NB4 (cell line): ENCODE data around the gene RABL3.

Experiments used
- DNase-seq: peaks from one replicate; pipeline ENCODE4 v3.0.0; 2010; ENCODE audit warnings: low read depth
- H3K4me3 ChIP-seq: one replicate; pipeline ENCODE4 v1.5.1; 2011; ENCODE audit warnings: mild to moderate bottlenecking, low read depth, low read length, moderate library complexity
- MYC ChIP-seq: IDR thresholded peaks from 2 replicates; pipeline ENCODE4 v1.6.1; 2011; ENCODE audit warnings: low read depth, low read length
- POLR2A ChIP-seq: IDR thresholded peaks from 2 replicates; pipeline ENCODE4 v1.6.1; 2011; ENCODE audit warnings: mild to moderate bottlenecking; ENCODE audit not compliant: insufficient read length; ENCODE audit errors: extremely low read depth
- TF ChIP-seq, protein P1 (sequence below): IDR thresholded peaks from one replicate; pipeline ENCODE4 v1.5.1; 2012; ENCODE audit warnings: low read depth, low read length
- TF ChIP-seq, protein P2 (sequence below): IDR thresholded peaks from 2 replicates; pipeline ENCODE4 v1.6.1; 2011; ENCODE audit warnings: low read depth, low read length

RABL3 gene

DNA sequence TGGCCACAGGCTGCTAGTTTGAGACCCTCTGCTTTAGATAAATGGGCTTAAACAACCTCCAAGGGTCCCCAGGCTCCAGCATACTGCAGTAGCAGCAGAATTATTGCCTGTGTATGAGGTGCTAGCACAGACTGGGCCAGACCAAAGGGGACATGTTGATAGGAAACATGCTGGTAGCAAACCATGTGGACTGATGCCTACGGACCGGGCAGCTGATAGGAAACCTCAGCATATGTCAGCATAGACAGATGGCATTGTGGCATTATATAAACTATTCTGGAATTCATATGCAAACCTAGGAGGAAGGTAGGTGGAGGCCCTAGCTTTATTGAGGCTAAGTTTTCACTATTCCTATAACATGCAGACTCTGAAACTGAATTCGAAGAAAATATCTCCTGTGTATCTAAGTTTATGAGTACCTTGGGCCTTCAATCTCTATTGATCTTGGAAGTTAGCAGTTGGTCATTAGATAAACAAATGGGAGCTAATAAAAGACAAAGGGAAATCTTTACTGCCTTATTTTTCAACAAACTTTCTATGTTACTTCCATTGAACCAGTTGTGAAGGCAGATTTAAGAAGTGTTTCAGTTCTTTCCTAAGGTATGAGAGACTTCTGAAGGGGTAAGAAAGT, 58.5 kb downstream of the RABL3 start:
- no peak for TF ChIP-seq POLR2A
- TF ChIP-seq, protein P1, sequence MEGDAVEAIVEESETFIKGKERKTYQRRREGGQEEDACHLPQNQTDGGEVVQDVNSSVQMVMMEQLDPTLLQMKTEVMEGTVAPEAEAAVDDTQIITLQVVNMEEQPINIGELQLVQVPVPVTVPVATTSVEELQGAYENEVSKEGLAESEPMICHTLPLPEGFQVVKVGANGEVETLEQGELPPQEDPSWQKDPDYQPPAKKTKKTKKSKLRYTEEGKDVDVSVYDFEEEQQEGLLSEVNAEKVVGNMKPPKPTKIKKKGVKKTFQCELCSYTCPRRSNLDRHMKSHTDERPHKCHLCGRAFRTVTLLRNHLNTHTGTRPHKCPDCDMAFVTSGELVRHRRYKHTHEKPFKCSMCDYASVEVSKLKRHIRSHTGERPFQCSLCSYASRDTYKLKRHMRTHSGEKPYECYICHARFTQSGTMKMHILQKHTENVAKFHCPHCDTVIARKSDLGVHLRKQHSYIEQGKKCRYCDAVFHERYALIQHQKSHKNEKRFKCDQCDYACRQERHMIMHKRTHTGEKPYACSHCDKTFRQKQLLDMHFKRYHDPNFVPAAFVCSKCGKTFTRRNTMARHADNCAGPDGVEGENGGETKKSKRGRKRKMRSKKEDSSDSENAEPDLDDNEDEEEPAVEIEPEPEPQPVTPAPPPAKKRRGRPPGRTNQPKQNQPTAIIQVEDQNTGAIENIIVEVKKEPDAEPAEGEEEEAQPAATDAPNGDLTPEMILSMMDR: no peak
- TF ChIP-seq, protein P2, sequence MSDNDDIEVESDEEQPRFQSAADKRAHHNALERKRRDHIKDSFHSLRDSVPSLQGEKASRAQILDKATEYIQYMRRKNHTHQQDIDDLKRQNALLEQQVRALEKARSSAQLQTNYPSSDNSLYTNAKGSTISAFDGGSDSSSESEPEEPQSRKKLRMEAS: no peak
- no peak for TF ChIP-seq MYC
- H3K4me3 ChIP-seq: no peak overlapping the region
- DNase-seq: no peak

DNA sequence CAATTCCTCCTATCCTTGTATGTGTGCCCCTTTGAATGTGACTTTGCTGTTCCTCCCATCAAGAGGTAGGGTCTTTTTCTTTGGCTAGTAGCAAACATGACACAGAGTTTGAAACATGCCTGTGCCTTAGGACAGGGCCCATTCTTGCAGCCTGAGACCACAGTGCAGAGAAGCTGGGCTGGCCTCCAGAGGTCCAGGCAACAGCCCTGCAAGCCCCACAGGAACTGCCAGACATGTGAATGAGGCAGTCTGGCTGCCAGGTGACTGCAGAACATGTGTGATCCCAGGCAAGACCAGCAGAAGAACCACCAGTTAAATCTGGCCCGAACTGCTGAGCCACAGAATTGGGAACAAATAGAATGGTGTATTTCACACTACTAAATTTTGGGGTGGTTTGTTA, 59.1 kb downstream of the RABL3 start:
- no peak overlapping the region for H3K4me3 ChIP-seq
- DNase-seq: no peak
- no peak for TF ChIP-seq POLR2A
- TF ChIP-seq, protein P1: no peak
- TF ChIP-seq MYC: no peak
- TF ChIP-seq, protein P2: no peak

DNA sequence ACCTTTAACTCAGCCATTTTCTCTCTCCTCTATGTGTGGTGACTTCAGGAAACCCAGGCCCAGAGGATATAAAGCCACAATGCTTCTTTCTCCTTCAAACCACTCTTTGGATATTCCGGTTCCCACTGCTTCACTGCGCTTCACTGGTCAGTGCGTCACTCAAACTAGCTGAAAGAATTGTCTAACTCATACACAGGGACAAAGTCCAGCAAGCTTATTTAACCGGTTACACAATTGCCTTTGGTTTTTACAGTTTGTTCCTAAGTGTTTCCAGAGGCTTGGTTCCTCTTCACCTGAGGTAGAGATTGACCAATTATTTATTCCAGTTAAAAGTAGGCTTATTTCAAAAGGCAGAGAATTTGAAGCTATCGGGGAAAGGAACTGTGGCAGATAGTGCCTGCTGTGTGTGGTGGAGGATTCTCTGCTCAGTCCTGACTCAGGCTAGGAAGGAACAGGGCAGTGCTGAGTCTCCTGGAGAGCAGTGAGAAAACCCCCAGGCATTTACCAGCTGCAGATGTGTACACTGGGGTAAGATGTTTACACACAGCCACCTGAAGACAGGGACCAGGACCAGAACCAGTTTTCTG, 60.1 kb downstream of the RABL3 start, which contains the start of gene HGD:
Gene HGD (minus strand): TSS at position 145 of the 587 bp plus-strand sequence. CDS start 128 bp downstream, at position 17.
- DNase-seq: no peak
- TF ChIP-seq, protein P2: no peak
- TF ChIP-seq, protein P1: no peak
- TF ChIP-seq POLR2A (no peak), MYC (no peak)
- no peak within 1 kb of the TSS for H3K4me3 ChIP-seq

DNA sequence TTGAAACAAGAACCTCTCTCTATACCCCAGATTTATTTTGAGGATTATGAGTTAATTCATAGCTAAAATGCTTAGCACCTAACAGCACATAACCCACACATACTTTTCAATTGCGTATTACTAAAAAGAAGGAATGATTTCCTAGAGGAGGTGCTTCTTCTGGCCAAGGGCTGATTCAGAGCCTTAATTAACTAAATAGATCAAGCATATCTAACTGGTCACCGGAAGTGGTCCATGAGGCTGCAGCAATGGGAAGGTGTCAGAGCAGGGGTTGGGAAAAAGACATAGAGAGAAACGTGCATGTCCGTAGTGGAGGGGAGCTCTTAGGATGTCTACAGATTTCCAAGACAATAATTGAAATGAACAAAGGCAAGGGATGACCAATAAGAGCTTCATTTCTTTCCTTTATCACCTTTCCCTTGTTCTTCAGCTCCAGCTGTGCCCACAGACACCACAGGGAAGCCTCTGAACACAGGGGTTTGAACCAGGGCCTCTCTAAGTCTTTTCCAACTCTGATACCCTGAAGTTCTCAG, 60.7 kb downstream of the RABL3 start:
- no peak overlapping the region for H3K4me3 ChIP-seq
- no peak for DNase-seq
- no peak for TF ChIP-seq MYC
- TF ChIP-seq, protein P2: no peak

DNA sequence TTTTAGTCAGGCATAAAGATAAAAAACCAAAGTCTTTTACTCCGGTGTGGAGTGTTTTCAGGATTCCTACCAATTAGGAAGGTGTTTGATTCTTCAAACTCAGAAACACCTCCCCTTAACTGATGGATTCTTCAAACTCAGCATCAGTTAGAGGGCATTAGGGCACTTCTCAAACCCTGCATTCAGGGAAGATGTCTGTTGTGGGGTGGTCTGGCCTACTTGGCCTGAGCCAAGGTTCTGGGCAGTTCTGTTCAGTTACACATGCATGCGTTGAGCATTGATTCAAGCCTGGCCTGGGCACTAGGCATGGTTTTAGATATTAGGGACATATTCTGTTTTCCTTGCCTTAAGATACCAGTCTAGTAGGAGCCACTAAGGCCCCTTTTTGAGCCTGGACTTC, 61.3 kb downstream of the RABL3 start:
- TF ChIP-seq, protein P2: no peak
- TF ChIP-seq POLR2A (no peak), MYC (no peak)
- TF ChIP-seq, protein P1: no peak
- DNase-seq: no peak
- H3K4me3 ChIP-seq: no peak overlapping the region

DNA sequence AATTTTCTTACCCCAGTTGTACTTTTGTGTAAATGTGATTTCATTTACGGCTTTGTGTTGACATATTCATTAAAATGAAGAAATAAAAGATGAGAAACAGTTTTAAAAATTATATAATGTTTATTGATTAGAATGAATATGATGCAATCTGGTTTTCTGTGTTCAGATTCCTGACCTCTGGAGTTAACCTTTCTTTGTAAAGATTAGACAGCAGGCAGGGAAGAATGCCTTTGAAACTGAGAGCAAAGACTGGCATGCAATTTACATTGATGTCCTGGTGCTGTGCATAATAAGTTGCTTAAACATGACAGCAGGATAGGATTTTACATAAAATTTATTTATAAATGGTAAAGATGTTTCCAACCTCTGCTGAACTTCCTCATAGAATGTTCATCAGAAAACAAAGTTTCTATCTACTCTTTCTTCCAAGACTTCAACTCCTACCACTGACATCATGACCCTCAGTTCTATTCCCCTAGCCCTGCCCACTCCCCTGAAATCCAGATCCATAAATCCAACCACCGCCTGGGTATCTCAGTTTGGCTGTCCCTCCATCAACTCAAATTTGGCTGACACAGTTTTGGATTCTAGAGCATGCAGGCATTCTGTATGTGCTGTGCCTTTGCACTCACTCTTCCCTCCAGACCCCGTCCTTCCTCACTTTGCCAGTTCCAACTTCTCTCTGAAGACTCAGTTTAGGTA, 62.0 kb downstream of the RABL3 start:
- no peak overlapping the region for H3K4me3 ChIP-seq
- TF ChIP-seq, protein P1: no peak
- DNase-seq: no peak
